ENCODE results near the gene INSR.

DNA sequence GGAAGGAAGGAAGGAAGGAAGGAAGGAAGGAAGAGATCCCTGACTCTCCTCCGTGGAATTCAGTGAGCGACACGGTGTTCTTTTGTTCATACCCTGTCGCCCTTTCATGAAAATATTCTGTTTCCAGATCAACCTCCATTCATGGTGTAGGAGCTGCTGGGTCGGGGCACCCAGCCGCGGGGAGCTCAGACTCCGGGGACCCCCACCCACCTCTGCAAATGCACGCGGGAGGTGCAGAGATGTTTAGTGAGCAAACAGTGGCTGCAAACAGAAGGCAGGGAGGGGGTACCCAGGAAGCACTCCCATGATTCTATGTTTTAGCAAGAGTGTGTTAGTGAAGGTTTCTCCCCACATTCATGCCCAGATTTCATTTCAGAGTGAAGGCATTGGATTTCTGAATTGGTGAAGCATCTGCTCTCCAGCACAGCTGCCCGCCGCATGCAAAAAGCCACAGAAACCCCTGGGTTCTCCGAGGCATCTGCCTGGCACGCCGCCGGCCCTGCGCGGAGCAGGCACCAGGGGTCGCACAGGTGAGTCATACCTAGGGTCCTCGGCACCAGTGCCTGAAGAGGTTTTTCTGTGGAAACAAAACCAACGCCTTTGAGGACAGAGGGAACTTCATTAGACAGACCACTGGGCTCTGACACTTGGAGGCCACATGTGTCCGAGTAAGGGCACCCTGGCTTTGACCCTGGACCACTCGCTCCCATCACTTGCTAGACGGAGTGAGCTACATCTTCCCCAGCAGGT lies 144.1 kb downstream of the INSR start:
- TF ChIP-seq, protein P1, sequence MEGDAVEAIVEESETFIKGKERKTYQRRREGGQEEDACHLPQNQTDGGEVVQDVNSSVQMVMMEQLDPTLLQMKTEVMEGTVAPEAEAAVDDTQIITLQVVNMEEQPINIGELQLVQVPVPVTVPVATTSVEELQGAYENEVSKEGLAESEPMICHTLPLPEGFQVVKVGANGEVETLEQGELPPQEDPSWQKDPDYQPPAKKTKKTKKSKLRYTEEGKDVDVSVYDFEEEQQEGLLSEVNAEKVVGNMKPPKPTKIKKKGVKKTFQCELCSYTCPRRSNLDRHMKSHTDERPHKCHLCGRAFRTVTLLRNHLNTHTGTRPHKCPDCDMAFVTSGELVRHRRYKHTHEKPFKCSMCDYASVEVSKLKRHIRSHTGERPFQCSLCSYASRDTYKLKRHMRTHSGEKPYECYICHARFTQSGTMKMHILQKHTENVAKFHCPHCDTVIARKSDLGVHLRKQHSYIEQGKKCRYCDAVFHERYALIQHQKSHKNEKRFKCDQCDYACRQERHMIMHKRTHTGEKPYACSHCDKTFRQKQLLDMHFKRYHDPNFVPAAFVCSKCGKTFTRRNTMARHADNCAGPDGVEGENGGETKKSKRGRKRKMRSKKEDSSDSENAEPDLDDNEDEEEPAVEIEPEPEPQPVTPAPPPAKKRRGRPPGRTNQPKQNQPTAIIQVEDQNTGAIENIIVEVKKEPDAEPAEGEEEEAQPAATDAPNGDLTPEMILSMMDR (IDR thresholded peaks at IDR 0.05) = no peak
- TF ChIP-seq ZFX (IDR thresholded peaks at IDR 0.05; ENCODE audit: borderline replicate concordance) = no peak
